Measurements from ENCODE around the gene COL27A1. TPM values are rescaled to one million over a fixed set of nuclear protein-coding genes. Genes with fewer than 3 reads are reported as not detected.
A peak's percentile ranks its signal among the peaks of the same experiment; 100 is the strongest.

The COL27A1 gene
- total RNA-seq, 2 donors from 2014 or later = 18.5 to 57.1 TPM

DNA sequence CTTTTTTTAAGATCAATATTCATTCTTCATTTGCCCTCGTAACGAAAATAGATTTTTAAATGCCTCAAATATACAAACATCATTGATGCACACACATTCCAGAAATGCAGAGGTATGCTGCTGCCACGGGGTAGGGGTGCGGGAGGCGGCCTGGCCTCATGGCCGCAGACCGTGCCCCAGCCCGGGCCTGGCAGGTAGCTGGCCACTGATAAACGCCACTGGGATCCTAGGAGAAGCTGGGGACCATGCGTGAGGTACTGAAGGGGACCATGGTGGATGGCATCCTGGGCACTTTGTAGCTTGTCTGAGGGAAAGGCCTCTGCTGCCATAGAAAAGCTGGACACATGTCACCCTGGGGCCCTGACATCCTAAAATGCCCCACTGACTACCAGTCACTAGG, 180.8 kb downstream of the COL27A1 start:
- H3K27ac ChIP-seq = no peak overlapping the region
- TF ChIP-seq, protein P1, sequence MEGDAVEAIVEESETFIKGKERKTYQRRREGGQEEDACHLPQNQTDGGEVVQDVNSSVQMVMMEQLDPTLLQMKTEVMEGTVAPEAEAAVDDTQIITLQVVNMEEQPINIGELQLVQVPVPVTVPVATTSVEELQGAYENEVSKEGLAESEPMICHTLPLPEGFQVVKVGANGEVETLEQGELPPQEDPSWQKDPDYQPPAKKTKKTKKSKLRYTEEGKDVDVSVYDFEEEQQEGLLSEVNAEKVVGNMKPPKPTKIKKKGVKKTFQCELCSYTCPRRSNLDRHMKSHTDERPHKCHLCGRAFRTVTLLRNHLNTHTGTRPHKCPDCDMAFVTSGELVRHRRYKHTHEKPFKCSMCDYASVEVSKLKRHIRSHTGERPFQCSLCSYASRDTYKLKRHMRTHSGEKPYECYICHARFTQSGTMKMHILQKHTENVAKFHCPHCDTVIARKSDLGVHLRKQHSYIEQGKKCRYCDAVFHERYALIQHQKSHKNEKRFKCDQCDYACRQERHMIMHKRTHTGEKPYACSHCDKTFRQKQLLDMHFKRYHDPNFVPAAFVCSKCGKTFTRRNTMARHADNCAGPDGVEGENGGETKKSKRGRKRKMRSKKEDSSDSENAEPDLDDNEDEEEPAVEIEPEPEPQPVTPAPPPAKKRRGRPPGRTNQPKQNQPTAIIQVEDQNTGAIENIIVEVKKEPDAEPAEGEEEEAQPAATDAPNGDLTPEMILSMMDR (IDR thresholded peaks at IDR 0.05) = no peak
- no peaks in the 10 kb centered on the region for H3K27me3 ChIP-seq (replicated peaks; ENCODE audit: insufficient read depth)
- H3K4me1 ChIP-seq (ENCODE audit: control insufficient read depth in 1 of 2, low read depth in 2 of 2) = no peaks in the 10 kb centered on the region
- no peak for DNase-seq (ENCODE audit: low spot score)
- peaks cover 46% of the 10 kb centered on the region for H3K36me3 ChIP-seq
- no peak overlapping the region for H3K4me3 ChIP-seq
- no peak for ATAC-seq (ENCODE audit: insufficient number of reproducible peaks, low FRiP score, low read depth)
- H3K9me3 ChIP-seq = no peaks in the 10 kb centered on the region

DNA sequence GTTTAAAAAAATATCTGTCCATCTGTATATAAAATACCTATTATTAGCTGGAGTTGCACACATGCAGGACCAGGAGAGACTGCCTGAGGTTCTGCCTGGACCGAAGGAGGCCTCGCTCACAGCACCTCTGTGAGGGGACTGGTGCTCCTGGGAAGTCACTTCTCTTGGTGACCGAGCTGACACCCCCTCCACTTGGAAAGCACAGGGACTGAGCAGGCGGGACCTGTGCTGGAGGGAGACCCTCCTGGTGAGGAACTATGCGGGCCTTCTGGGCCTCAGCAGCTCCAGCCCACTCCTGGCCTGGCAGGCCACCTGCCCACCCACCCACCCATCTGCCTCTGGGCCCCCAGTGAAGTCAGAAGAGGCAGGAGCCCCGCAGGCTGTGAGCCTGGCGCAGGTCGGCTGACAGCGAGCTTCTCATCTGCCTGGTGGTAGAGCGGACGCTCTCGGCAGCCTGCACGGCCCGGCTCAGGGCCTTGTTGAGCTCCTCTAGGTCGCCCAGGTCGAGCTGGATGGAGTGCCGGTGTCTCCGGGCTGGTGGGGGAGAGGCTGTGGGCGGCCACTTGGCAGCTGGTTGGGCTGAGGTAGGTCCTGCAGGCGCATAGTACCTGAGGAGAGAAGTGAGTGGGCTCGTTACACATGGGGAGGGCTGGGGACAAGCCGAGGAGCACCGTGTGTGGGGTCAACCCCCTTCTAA, 181.5 kb downstream of the COL27A1 start:
- Histone ChIP-seq H3K27me3 (replicated peaks; ENCODE audit: insufficient read depth) (no peaks in the 10 kb centered on the region), H3K36me3 (peaks cover 53% of the 10 kb centered on the region), H3K4me1 (ENCODE audit: control insufficient read depth in 1 of 2, low read depth in 2 of 2) (no peaks in the 10 kb centered on the region), H3K4me3 (no peak overlapping the region), H3K27ac (no peak overlapping the region), H3K9me3 (no peaks in the 10 kb centered on the region)
- DNase-seq (ENCODE audit: low spot score) (no peak), ATAC-seq (ENCODE audit: insufficient number of reproducible peaks, low FRiP score, low read depth) (no peak)
- TF ChIP-seq, protein P1 (IDR thresholded peaks at IDR 0.05) = no peak

DNA sequence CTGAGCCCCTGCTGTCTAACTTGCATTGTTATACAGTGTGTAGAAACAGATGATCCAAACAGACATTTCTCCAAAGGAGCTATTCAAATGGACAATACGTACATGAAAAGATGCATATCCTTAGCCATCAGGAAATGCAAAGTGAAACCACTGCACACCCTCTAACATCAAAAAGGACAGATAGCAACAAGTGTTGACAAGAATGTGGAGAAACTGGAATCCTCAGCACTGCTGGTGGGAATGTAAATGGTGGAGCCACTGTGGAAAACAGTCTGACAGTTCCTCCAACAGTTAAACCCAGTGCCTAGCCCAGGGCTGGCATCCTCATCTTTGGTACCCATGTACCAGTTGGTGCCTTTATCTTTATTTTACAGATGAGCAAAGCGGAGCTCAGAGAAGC, 182.8 kb downstream of the COL27A1 start:
- TF ChIP-seq, protein P1 (IDR thresholded peaks at IDR 0.05) = no peak
- ATAC-seq (ENCODE audit: insufficient number of reproducible peaks, low FRiP score, low read depth) (no peak), DNase-seq (ENCODE audit: low spot score) (no peak)
- Histone ChIP-seq H3K36me3 (peaks cover 61% of the 10 kb centered on the region), H3K9me3 (no peaks in the 10 kb centered on the region), H3K27me3 (replicated peaks; ENCODE audit: insufficient read depth) (no peaks in the 10 kb centered on the region), H3K4me3 (no peak overlapping the region), H3K27ac (no peak overlapping the region), H3K4me1 (ENCODE audit: control insufficient read depth in 1 of 2, low read depth in 2 of 2) (no peaks in the 10 kb centered on the region)

DNA sequence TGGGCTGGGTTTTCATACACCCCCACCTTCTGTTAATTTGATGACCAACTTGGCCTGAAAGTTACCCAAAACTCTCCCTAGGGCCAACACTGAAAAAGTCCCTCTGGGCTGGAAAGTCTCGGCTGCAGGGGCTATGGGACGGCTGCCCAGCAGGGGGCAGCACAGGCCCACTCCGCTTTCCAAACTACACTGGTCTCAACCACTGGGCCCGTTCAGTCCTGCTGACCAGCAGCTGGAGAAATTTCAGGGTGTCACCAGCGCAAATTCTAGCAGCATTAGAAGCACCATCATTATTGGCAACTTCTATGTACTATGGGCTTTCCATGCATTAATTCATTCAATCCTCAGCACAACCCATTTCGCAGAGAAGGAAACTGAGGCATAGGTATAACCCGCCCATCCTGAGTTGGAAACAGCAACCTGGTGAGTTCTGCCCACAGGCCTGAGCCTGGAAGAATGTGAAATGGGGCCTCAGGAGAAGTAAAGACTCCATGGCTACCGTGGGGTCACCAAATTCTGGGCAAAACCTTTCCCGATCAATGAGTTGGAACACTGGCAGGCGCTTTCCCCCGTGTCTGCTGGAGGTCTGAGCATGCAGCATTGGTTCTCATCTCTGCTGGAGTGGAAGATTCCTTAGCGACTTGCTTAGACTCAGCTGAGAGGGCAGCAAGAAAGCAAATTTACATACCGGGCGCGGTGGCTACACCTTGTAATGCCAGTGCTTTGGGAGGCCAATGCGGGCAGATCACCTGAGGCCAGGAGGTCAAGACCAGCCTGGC, 184.0 kb downstream of the COL27A1 start:
- DNase-seq (ENCODE audit: low spot score) (no peak), ATAC-seq (ENCODE audit: insufficient number of reproducible peaks, low FRiP score, low read depth) (no peak)
- Histone ChIP-seq H3K4me1 (ENCODE audit: control insufficient read depth in 1 of 2, low read depth in 2 of 2) (no peaks in the 10 kb centered on the region), H3K27ac (no peak overlapping the region), H3K4me3 (no peak overlapping the region), H3K27me3 (replicated peaks; ENCODE audit: insufficient read depth) (no peaks in the 10 kb centered on the region), H3K9me3 (no peaks in the 10 kb centered on the region), H3K36me3 (peaks cover 70% of the 10 kb centered on the region)
- TF ChIP-seq, protein P1 (IDR thresholded peaks at IDR 0.05) = peak; percentile 83

DNA sequence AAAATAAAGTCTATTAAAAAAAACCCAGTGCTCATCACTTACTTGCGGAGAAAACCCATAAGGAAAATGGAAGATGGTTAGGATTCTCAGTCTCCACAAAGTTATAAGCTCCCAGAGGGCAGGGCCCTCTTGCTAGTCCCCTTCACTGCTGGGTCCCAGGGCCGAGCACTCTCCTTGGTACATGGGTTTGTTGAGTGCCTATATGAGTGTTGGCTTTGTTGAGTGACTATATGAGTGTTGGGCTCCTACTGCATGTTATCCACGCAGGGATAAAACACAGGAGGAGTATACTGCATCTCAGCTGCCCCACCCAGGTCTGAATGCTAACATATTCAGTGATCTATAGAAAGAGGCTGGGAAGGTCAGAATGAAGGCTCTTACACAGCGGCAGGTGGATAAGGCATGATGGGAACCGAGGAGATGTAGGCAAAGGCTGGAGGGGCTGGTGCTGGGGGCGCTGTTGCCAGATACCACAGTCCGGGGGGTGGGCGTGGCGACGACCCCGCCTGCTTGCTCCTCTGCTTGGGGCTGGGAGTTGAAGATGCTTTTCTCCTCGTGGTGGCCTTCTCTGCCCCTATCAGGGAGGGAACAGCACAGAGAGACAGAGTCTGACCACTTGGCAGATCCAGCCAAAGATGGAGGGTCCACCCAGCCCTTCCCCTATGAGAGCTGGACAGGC, 186.0 kb downstream of the COL27A1 start:
- no peaks in the 10 kb centered on the region for H3K9me3 ChIP-seq
- DNase-seq (ENCODE audit: low spot score) = no peak
- H3K4me3 ChIP-seq = no peak overlapping the region
- no peak for ATAC-seq (ENCODE audit: insufficient number of reproducible peaks, low FRiP score, low read depth)
- H3K36me3 ChIP-seq = peaks cover 79% of the 10 kb centered on the region
- H3K27ac ChIP-seq = no peak overlapping the region
- TF ChIP-seq, protein P1 (IDR thresholded peaks at IDR 0.05) = no peak
- no peaks in the 10 kb centered on the region for H3K4me1 ChIP-seq (ENCODE audit: control insufficient read depth in 1 of 2, low read depth in 2 of 2)
- no peaks in the 10 kb centered on the region for H3K27me3 ChIP-seq (replicated peaks; ENCODE audit: insufficient read depth)
